Right lung (tissue), 5 donors: ENCODE measurements around the gene TMPRSS7. TPM values are rescaled to one million over a fixed set of nuclear protein-coding genes. Genes with fewer than 3 reads are reported as not detected.
"Not testable (repeated sequence)": the region's sequence is repeated elsewhere in the genome, so short reads cannot be mapped to it uniquely, and the experiment has no call there.

ENCODE experiments used
- DNase-seq, 2 donors: peaks; one replicate each; pipeline ENCODE4 v3.0.0-alpha.2; 2013
- polyA plus RNA-seq, 5 donors: library from polyadenylated mRNA; unstranded; fragments of 120-200 nt; gene quantifications; one replicate each; pipeline versions ENCODE4 v1.2.1 to v1.2.3, GENCODE V29; 2013; ENCODE audit warnings: inconsistent platforms in 1 of 5, low replicate concordance in 1 of 5; ENCODE audit not compliant: insufficient read length in 5 of 5, insufficient read depth in 1 of 5

Gene TMPRSS7
- polyA plus RNA-seq, 5 donors = 0.08 TPM; not detected in 4

GRCh38 chr3:112056451-112056929 lies 22.0 kb downstream of the TMPRSS7 start:
- DNase-seq = no peak

DNA sequence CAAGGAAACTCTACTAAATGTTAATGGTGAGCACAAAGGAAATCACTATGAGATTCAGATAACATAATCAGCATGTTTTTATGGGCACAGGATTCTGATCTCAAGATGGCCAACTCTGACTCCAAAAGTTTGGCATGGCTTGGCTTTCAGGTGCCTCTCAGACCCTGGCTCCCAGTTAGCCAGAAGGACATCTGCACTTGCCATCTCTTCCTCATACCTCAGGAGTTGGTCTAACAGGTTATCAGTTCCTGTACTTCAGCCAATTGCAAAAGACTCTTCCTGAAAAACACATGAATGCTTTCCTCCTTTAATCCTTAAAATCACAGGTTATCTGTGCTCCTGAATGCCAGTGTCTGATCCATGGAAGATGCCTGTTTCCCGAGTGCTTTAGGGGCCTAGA lies 25.0 kb downstream of the TMPRSS7 start:
- no peak for DNase-seq

GRCh38 chr3:112061152-112061551 lies 26.6 kb downstream of the TMPRSS7 start:
- no peak for DNase-seq

GRCh38 chr3:112072387-112073060 lies 38.0 kb downstream of the TMPRSS7 start:
- not testable (repeated sequence) for DNase-seq

DNA sequence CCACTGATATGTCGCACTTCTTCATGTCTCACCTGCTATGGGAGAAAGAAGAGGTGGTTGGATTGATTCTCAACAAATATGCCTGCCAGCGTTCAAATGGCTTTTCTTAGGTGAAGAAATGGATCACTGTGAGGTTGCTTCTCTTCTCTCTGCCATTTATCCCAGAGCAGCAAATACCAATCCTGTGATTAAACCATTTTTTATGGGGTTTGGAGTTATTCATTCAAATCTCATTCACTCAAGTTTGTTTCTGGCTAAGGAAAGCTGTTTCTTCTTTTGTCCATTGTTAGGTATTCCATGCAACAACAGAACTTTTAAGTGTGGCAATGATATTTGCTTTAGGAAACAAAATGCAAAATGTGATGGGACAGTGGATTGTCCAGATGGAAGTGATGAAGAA lies 39.5 kb downstream of the TMPRSS7 start:
- DNase-seq = no peak

GRCh38 chr3:112074616-112075497 lies 40.3 kb downstream of the TMPRSS7 start:
- no peak for DNase-seq

DNA sequence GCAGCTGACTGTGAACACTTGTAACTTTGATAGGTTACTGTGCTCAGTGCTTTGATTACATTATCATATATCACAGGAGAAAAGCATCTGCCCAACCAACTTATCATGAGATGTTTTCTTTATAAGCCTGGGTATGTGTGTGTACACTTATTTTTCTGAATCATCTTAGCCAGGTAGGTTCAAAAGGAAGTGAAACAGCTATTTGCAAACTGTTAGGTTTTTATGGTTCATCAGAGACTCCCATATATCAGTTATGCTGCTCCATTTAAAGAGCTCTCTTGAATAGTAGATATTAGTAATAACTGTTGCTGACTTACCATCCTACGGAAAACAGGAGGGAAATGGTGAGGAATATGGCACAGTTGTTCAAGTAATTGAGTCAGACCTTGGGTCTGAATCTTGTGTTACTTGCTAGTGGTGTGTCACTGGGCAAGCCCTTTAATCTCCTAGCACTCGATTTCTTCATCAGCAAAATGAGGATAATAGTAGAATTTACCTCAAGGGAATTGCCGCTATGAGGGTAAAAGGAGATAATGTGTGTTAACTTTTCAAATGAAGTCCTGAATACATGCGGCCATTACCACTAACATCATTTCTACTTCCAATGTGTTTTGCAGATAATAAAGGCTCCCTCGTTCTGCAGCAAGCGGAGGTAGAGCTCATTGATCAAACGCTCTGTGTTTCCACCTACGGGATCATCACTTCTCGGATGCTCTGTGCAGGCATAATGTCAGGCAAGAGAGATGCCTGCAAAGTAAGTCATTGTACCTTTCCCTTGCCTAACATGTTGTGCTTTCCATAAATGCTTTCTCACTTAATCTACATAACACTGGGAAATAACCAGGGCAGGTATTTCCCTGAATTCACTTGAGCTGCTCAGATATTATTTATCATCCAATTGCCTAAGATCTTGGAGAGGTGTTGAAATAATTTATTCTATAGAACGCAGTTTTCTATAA lies 43.9 kb downstream of the TMPRSS7 start:
- DNase-seq = no peak

DNA sequence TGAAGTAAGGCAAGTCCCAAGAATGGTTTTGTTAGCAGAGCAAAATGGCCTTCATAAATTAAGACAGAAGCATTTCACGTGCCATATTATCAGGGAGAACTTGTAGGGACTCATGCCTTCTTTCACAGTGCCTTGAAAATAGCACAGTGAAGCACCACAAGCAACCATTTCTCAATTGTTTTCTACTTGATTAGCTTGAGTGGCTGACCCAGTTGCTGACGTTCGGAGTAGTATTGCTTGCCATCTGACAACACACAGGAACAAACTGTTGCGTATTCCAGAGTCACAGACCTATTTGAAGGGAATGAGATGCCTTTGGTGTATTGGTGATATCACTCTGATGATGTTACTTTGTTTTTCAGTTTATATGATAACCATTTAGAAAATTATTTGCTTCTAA lies 48.7 kb downstream of the TMPRSS7 start:
- DNase-seq = no peak

- no peak for DNase-seq
Observed at GRCh38 chr3:112084980-112085705, 50.6 kb downstream of the TMPRSS7 start.

DNA sequence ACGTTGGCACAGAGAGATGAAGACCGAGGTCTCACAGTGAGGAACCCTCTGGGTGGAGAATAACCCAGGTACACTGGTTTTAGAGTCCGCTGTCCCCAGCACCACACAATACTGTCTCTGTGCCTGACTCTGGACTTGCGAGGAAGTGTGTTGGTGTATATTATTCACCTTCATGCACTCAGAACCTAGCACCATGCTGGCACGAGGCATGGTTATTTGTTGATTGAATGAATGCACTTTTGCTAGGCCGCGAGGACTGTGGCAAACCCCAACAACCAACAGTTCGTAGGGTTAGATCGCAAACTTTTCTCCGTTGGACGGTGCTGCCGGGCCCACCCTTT lies 51.2 kb downstream of the TMPRSS7 start:
- DNase-seq = no peak

GRCh38 chr3:112086076-112086854 lies 51.7 kb downstream of the TMPRSS7 start, which contains the start of gene C3orf52:
Gene C3orf52 (plus strand): TSS chr3:112086389. CDS start chr3:112086408, 19 bp downstream.
- DNase-seq = peak; percentile 73 to 77

DNA sequence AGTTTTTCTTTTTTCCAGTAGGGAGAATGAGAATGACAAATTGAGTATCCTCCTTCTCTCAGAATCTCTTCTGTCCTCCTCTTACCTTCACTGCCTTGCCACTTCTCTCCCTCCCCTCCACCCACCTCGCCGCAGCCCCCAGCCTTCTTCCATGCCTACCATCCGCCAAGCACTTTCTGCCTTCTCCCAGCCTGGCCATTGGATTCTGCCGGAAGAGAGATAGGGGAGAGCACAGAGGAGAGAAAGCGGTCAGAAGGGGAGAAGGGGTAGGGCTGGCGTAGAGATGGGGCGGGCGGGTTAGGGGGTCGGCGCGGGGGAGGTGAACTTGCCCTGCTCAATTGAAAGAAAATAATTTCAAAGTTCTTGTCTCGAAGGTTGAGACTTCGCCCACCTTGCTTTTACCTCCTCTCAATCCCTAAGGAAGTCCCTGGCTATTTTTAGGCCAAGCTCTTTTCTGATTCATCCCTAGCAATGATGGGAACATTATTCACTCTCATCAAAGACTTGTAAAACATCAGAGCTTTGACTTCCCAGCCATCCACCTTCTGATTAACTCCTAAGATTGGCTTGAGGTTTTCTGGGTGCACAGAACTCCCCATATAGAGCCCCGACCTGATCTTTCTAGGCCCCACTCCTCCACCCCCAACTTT lies 52.5 kb downstream of the TMPRSS7 start:
- DNase-seq = no peak

DNA sequence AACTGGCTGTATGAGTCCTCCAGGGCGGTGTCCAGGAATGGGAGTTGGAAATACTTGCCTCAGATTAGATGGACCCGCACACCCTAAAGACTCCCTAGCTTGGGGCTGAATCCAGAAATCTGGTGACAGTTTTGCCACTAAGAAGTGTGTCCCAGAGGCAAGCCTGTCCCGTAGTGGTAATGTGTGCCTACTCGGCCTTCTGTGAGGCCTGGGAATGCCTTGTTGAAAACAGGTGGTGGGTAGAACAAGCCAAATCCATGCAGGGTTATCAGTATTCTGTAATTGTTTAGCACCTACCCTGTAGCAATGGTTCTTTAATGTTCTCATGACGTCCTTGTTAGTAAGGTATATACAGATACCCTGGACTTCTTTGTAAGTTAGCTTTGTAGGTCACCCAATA lies 53.2 kb downstream of the TMPRSS7 start:
- DNase-seq = no peak

- no peak for DNase-seq
Observed at GRCh38 chr3:112088944-112089343, 54.4 kb downstream of the TMPRSS7 start.

DNA sequence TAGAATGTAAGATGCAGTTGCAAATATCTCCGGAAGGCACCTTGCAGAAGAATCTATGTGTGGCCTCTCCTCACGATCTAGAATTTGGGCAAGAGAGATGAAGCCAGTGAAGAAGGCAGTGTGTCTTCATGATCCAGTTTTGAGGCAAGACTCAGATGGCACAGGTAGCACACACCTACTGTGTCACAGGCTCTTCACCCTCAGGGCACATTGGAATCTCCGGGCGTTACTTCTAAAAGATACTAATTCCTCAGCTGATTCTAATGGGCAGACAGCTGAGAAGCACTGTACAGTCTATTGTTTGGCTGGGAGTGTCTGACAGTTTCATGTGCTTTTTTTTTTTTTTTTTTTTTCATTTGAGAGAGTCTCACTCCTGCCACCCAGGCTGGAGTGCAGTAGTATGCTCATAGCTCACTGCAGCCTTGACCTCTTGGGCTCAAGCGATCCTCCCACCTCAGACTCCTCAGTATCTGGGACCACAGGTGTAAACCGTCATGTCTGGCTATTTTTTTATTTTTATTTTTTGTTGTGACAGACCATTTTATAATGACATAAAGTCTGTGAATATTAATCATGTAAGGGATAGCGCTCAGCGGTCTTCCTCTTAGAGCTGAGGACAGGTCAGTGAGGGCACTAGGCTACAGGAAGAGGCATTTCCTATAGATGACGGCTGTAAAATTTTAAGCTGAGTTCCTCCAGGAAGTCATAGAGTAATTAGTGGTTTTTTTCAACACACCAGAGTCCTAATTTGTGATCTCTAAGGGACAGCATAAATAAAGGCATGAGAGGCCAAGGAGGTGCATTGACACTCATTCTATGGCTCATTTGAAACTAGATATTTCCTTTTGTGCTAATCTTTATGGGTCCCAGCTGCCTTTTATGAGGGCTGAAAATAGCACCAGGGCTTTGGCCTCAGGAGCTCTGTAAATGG lies 55.7 kb downstream of the TMPRSS7 start:
- DNase-seq = no peak

- DNase-seq = no peak
Observed at GRCh38 chr3:112090887-112091586, 56.5 kb downstream of the TMPRSS7 start.

- no peak for DNase-seq
Observed at GRCh38 chr3:112092496-112093179, 58.1 kb downstream of the TMPRSS7 start.
